ENCODE results near the gene ZNRD2. TPM values are rescaled to one million over a fixed set of nuclear protein-coding genes. Genes with fewer than 3 reads are reported as not detected.

The ZNRD2 gene
- total RNA-seq, 4 donors from 2014 or later: 24.2 to 66.2 (median 35.1) TPM

GRCh38 chr11:65581928-65582327 lies 11.7 kb downstream of the ZNRD2 start:
- TF ChIP-seq CTCF (IDR thresholded peaks at IDR 0.05; ENCODE audit: low read depth): no peak

- no peak for TF ChIP-seq CTCF (IDR thresholded peaks at IDR 0.05; ENCODE audit: low read depth)
Observed at GRCh38 chr11:65583589-65583988, 13.3 kb downstream of the ZNRD2 start.

GRCh38 chr11:65584106-65584505 lies 13.8 kb downstream of the ZNRD2 start:
- no peak for TF ChIP-seq CTCF (IDR thresholded peaks at IDR 0.05; ENCODE audit: low read depth)

- TF ChIP-seq CTCF (IDR thresholded peaks at IDR 0.05; ENCODE audit: low read depth): no peak
Observed at GRCh38 chr11:65584723-65585171, 14.5 kb downstream of the ZNRD2 start.

DNA sequence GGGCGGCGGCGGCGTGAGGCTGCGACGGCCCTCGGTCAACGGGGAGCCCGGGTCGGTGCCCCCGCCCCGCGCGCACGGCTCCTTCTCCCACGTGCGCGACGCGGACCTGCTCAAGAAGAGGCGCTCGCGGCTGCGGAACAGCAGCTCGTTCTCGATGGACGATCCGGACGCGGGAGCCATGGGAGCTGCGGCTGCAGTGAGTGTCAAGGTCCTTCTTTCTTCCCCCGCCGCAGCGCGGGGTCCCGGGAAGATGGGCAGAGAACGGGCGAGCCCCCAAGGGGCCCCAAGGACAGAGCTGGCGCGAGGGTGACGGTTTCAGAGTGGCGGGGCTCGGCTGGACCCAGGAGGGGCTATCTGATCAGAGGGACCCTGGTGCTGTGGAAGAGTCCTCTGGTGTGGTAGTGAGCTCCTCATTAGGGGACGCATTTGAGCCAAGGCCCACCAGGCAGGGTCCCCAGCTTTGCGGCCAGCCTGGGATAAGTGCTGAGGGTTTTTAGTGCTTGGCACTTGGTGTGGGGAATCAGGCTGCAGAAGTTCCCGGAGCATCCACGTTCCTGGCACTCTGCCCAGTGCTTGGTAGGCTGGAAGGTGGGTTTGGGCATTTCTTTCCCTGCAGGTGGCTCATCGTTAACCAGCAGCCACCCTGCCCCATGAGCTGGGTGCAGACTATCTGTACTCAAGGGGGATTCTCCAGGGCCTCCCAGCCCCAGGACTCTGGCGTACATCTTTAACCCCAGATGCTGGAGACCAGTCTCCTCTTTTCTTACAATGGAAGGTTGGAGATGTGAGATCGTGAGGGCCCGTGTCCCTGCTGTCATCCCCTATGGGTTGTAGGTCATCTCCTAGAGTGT lies 15.3 kb downstream of the ZNRD2 start:
- TF ChIP-seq CTCF (IDR thresholded peaks at IDR 0.05; ENCODE audit: low read depth): no peak

- no peak for TF ChIP-seq CTCF (IDR thresholded peaks at IDR 0.05; ENCODE audit: low read depth)
Observed at GRCh38 chr11:65586247-65586630, 16.0 kb downstream of the ZNRD2 start.

- TF ChIP-seq CTCF (IDR thresholded peaks at IDR 0.05; ENCODE audit: low read depth): no peak
Observed at GRCh38 chr11:65586676-65587075, 16.4 kb downstream of the ZNRD2 start.

Measured in subcutaneous adipose tissue (tissue), 4 donors.